Thoracic aorta (tissue), 2 donors: ENCODE measurements around the gene LNX1. TPM values are rescaled to one million over a fixed set of nuclear protein-coding genes. Genes with fewer than 3 reads are reported as not detected.

Source experiments
- ATAC-seq: fragments of 150-250 bp; one replicate; pipeline ENCODE4 v1.8.0; 2017; ENCODE audit warnings: low read depth; ENCODE audit not compliant: insufficient number of reproducible peaks, low FRiP score
- DNase-seq: peaks from one replicate; pipeline ENCODE4 v3.0.0-alpha.2; 2020; ENCODE audit warnings: low spot score
- H3K27ac ChIP-seq, 2 donors: fragments of 200-600 bp; sonication (generic); 1 replicate in 1 of 2; 2 replicates in 1 of 2; pipeline ENCODE4 v1.5.1; 2016; ENCODE audit warnings: mild to moderate bottlenecking in 2 of 2, moderate library complexity in 2 of 2
- H3K27me3 ChIP-seq: fragments of 200-600 bp; sonication (generic); replicated peaks from 2 replicates; pipeline ENCODE4 v1.6.0; 2016; ENCODE audit warnings: mild to moderate bottlenecking; ENCODE audit not compliant: insufficient read depth
- H3K36me3 ChIP-seq: fragments of 200-600 bp; sonication (generic); one replicate; pipeline ENCODE4 v1.5.1; 2016
- H3K4me1 ChIP-seq, 2 donors: fragments of 200-600 bp; sonication (generic); 1 replicate in 1 of 2; 2 replicates in 1 of 2; pipeline versions ENCODE4 v1.5.1 to v1.6.0; 2016; ENCODE audit warnings: low read depth in 2 of 2, mild to moderate bottlenecking in 1 of 2; ENCODE audit not compliant: control insufficient read depth in 1 of 2
- H3K4me3 ChIP-seq: fragments of 200-600 bp; sonication (generic); 2 replicates; pipeline ENCODE4 v1.5.1; 2016; ENCODE audit warnings: mild to moderate bottlenecking
- H3K9me3 ChIP-seq: fragments of 200-600 bp; sonication (generic); 2 replicates; pipeline ENCODE4 v1.5.1; 2016
- CTCF ChIP-seq: fragments of 200-600 bp; sonication (generic); IDR thresholded peaks from one replicate; pipeline ENCODE4 v1.5.1; 2019; ENCODE audit warnings: antibody characterized with exemption
- total RNA-seq, 2 donors: library from RNA; depleted of rRNA; stranded (reverse); fragments of >200 nt; gene quantifications; one replicate each; pipeline versions ENCODE4 v1.1.0 to v1.2.3, GENCODE V29; 2016

LNX1 gene
- total RNA-seq, 2 donors from 2014 or later = 12.6 to 24.1 TPM

- no peaks in the 10 kb centered on the region for H3K27me3 ChIP-seq
- H3K4me1 ChIP-seq = peaks cover 0 to 4% of the 10 kb centered on the region in 2 donors
- H3K27ac ChIP-seq = no peak overlapping the region
- no peaks in the 10 kb centered on the region for H3K9me3 ChIP-seq
- ATAC-seq (no peak), DNase-seq (no peak)
- TF ChIP-seq CTCF = no peak
- no peak overlapping the region for H3K4me3 ChIP-seq
- H3K36me3 ChIP-seq = no peaks in the 10 kb centered on the region
These were observed 101.9 kb downstream of the LNX1 start for GRCh38 chr4:53489279-53489889.

GRCh38 chr4:53487766-53488165 is 103.5 kb downstream of the LNX1 start:
- H3K27me3 ChIP-seq = no peaks in the 10 kb centered on the region
- H3K9me3 ChIP-seq = no peaks in the 10 kb centered on the region
- H3K4me1 ChIP-seq = peaks cover 0 to 4% of the 10 kb centered on the region in 2 donors
- ATAC-seq (no peak), DNase-seq (no peak)
- no peaks in the 10 kb centered on the region for H3K36me3 ChIP-seq
- no peak overlapping the region for H3K4me3 ChIP-seq
- no peak for TF ChIP-seq CTCF
- no peak overlapping the region for H3K27ac ChIP-seq

GRCh38 chr4:53485658-53486040 is 105.6 kb downstream of the LNX1 start:
- TF ChIP-seq CTCF = no peak
- H3K4me1 ChIP-seq = no peaks in the 10 kb centered on the region
- no peaks in the 10 kb centered on the region for H3K27me3 ChIP-seq
- no peaks in the 10 kb centered on the region for H3K9me3 ChIP-seq
- H3K27ac ChIP-seq = no peak overlapping the region
- no peak for DNase-seq
- ATAC-seq = no peak
- no peak overlapping the region for H3K4me3 ChIP-seq
- no peaks in the 10 kb centered on the region for H3K36me3 ChIP-seq

DNA sequence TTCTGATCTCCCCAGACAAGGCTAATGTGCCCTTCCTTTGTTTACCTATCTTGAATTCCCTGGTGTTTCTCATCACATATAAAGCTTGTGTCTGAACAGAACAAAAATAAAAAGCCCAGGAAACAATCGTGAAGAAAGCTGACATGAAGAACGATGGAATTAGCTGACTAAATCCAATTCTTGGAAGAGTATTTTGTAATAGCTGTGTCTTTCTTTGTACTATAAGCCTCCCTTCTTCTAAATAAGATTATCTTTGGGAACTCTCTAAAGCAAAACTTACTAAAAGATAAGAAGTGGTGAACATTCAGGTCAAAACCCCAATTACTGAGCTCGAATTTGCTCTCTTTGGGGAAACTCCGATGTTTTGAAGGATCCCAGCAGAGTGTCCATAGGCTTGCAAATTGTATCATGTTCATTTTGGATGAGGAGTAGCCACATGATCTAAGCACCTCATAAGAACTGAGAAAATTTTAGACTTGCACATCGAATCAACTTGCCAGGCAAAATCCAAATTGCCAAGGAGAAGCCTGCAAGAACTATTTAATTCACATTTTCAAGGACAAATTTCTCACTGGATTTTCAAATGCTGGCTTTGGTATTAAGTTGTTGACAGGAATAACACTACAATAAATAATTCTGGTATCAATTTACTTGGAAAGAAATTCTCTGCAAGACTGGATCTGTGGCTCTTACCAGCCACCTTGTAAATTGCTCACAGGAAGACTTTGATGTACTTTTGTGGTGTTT is 106.2 kb downstream of the LNX1 start:
- TF ChIP-seq CTCF = no peak
- H3K9me3 ChIP-seq = no peaks in the 10 kb centered on the region
- H3K36me3 ChIP-seq = no peaks in the 10 kb centered on the region
- DNase-seq (no peak), ATAC-seq (no peak)
- H3K4me3 ChIP-seq = no peak overlapping the region
- no peaks in the 10 kb centered on the region for H3K27me3 ChIP-seq
- no peaks in the 10 kb centered on the region for H3K4me1 ChIP-seq
- H3K27ac ChIP-seq = peak overlapping the region in 1 of 2 donors; percentile 23

DNA sequence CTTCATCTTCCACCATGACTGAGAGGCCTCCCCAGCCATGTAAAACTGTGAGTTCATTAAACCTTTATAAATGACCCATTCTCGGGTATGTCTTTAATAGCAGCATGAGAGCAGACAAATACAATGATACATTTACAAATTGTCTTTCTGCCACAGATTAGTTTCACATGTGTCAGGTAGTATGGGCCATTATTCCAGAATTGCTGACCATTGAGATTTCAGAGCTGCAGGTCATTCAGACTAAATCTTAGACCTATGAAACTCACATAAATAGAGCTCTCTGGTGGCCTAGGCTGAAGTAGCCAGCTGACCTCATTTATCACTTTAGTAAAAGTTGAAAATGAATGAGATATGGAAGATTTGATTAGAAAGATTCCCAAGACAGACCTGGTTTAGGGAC is 108.0 kb downstream of the LNX1 start:
- Histone ChIP-seq H3K36me3 (no peaks in the 10 kb centered on the region), H3K9me3 (no peaks in the 10 kb centered on the region), H3K27me3 (no peaks in the 10 kb centered on the region), H3K27ac (no peak overlapping the region), H3K4me1 (no peaks in the 10 kb centered on the region), H3K4me3 (no peak overlapping the region)
- no peak for DNase-seq
- no peak for TF ChIP-seq CTCF
- no peak for ATAC-seq
